Hindlimb muscle (tissue), 1 donor: ENCODE results near the gene KCNIP4. TPM values are rescaled to one million over a fixed set of nuclear protein-coding genes. Genes with fewer than 3 reads are reported as not detected.
A peak's percentile ranks its signal among the peaks of the same experiment; 100 is the strongest.

ENCODE experiments used
- DNase-seq: peaks from one replicate; pipeline ENCODE4 v3.0.0-alpha.2; 2013
- polyA plus RNA-seq: library from polyadenylated mRNA; unstranded; fragments of 120-200 nt; gene quantifications from one replicate; pipeline ENCODE4 v1.2.1, GENCODE V29; 2013; ENCODE audit not compliant: insufficient read length

Gene KCNIP4
- polyA plus RNA-seq, 1 donor, result 1.8 TPM

- peak; percentile 96 for DNase-seq
Measured at GRCh38 chr4:20700007-20700761, 1248.4 kb downstream of the KCNIP4 start, which contains the start of gene PACRGL. Gene PACRGL (plus strand): TSS chr4:20700458. CDS start chr4:20704482, 4,024 bp downstream.

DNA sequence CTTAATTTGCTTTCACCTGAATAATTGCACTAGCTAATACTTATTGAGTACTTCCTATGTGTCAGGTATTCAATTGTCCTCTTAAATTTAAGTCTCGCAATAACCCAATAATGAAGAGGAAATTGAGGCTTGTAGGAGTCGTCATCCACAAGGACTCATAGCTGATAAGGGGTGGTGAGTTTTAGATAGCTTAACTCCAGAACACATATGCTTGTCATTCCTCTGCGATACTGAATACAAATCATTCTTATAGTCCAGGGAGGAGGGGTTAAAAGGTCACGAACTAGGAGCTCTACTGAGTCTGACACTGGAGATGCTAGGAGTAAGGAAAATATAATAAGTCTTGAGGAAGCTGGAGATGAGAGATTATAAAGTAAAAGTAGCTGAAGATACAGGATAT, 1249.8 kb downstream of the KCNIP4 start:
- DNase-seq, result no peak

- DNase-seq, result no peak
Measured at GRCh38 chr4:20698382-20698781, 1250.2 kb downstream of the KCNIP4 start.

DNA sequence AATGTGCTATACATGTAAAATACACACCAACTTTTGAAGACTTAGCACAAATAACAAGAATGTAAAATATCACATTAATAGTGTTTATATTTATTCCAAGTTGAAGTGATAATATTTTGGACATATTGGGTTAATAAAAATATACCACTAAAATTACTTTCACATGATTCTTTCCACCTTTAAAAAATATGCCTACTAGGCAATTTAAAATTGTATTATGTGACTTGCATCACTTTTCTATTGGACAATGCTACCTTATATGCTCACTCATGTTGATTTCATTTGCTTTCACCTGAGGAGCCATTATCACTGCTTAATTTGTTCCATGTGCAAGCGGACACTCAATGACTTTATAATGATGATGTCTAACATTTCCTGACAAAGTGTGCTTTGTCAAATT, 1251.8 kb downstream of the KCNIP4 start:
- no peak for DNase-seq

GRCh38 chr4:20687864-20688263, 1260.7 kb downstream of the KCNIP4 start:
- no peak for DNase-seq

DNA sequence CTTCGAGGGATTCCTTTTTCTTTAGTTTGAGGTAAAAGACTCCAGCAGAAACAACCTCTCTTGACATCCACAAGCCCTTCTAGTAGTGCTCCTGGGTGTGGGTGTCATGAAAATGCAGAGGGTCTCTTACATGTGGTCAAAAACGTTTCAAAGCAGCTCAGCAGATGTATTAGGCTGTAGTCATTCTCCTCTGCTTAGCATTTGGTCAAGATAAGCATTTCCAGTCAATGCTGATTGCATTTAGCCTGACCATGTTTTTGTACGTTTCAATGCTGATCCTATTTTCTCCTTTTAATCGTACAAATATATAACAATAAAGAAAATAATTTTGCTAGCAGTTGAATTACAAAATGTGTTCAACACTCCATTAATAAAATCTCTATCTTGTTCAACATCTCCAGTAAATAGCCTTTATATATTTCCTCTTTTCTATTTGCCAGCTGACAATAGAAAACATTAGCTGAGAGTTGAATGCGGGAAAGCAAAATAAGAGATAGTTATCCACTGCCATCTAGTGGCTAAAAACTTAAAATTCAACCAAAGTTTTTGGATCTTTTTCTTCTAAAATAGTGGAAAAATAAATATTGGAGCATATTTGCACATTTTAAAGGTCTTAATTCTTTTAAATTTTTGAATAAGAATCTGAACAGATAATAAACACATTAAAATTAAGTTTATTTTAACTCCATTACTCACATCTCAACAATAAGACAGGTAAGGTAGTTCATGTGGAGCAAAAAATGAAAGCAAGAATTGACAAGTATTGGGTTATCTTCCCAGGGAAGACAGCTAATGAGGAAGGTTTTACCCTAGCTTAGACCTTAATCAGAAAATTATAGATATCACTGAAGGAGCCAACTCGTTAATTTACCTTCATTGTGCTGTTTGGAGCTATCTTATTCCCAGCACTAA, 1263.5 kb downstream of the KCNIP4 start:
- no peak for DNase-seq

DNA sequence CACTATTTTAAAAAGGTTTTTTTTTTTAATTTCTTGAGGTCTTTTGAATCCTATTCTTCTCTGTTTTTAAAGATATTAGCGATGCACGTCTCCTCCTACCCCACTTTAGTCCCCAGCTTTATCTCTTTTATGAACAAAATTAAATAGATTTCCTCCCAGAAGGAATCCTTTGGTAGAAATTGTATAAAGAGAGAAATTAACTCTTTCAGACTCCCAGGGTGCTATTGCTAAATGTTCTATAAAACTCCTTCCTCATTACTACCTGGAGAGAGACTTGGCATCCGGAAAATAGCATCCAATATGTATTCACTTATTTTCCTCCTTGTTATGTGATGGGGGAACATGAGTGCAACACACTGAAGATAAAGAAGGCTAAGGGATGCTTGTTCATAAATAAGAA, 1264.8 kb downstream of the KCNIP4 start:
- no peak for DNase-seq

DNA sequence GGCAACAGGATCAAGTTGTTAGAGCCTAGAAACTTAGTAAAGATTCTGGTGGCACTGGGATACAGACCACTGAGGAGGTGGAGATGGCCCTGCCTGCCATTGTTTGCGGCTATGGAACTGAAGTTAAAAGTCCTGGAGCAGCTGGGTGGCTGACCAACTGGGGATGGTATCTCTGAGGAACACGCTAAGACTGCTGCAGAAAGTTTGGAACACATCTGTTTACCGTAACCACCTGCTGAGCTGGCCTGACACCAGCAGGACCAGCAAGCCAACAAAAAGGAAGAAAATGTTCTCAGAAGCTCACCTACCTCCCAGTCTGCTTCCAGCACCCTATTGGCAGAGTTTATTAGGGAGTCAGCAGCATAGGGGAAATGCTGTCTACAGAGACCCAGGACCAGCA, 1265.7 kb downstream of the KCNIP4 start:
- DNase-seq, result no peak

GRCh38 chr4:20681271-20681670, 1267.3 kb downstream of the KCNIP4 start:
- no peak for DNase-seq

GRCh38 chr4:20680736-20681135, 1267.8 kb downstream of the KCNIP4 start:
- no peak for DNase-seq

DNA sequence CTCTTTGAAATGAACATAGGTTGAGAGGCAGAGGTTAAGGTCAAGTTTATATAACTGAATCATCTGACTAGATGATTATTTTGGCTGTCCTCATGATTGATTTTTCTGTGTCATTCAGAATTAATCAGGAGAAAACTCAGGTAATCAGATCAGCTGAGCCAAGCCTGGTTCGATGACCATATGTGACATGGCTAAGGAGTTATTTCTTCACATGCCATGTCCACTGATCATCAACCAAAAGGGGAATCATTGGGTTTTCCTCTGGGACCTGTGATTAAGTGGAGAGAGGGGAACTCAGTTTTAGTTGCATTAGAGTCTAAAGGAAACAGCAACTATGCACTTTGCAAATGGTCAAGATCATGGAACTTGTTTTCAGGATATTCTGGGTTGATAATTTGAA, 1268.6 kb downstream of the KCNIP4 start:
- no peak for DNase-seq
